Liver (tissue), 9 donors: ENCODE results near the gene FLAD1. TPM values are rescaled to one million over a fixed set of nuclear protein-coding genes. Genes with fewer than 3 reads are reported as not detected.

Experiments
- DNase-seq: peaks from one replicate; pipeline ENCODE4 v3.0.0-alpha.2; 2017; ENCODE audit warnings: low spot score
- H3K27ac ChIP-seq, 2 donors: one replicate each; pipeline ENCODE4 v1.7.0; 2013; ENCODE audit warnings: inconsistent platforms in 2 of 2, low read length in 2 of 2, control low read depth in 1 of 2, low read depth in 1 of 2, mild to moderate bottlenecking in 1 of 2
- H3K27me3 ChIP-seq, 4 donors: one replicate each; pipeline versions ENCODE4 v1.6.1 to v1.7.0; 2013; ENCODE audit warnings: low read length in 3 of 4, inconsistent platforms in 1 of 4, mild to moderate bottlenecking in 1 of 4, moderate library complexity in 1 of 4; ENCODE audit not compliant: control insufficient read depth in 4 of 4, insufficient read depth in 4 of 4
- H3K36me3 ChIP-seq, 4 donors: one replicate each; pipeline versions ENCODE4 v1.6.1 to v1.7.0; 2013; ENCODE audit warnings: low read length in 3 of 4, mild to moderate bottlenecking in 3 of 4, low read depth in 1 of 4, moderate library complexity in 1 of 4; ENCODE audit not compliant: control insufficient read depth in 4 of 4, insufficient read depth in 3 of 4
- H3K4me1 ChIP-seq, 4 donors: one replicate each; pipeline versions ENCODE4 v1.6.1 to v1.7.0; 2013; ENCODE audit warnings: low read length in 3 of 4, mild to moderate bottlenecking in 3 of 4, moderate library complexity in 1 of 4; ENCODE audit not compliant: control insufficient read depth in 4 of 4, insufficient read depth in 4 of 4
- H3K4me3 ChIP-seq, 3 donors: one replicate each; pipeline versions ENCODE4 v1.6.1 to v1.7.0; 2013; ENCODE audit warnings: low read length in 3 of 3, control low read depth in 1 of 3, low read depth in 1 of 3, mild to moderate bottlenecking in 1 of 3
- H3K9ac ChIP-seq, 2 donors: one replicate each; pipeline ENCODE4 v1.7.0; 2013; ENCODE audit warnings: low read length in 2 of 2, mild to moderate bottlenecking in 2 of 2, moderate library complexity in 2 of 2, control low read depth in 1 of 2, low read depth in 1 of 2
- H3K9me3 ChIP-seq, 4 donors: one replicate each; pipeline versions ENCODE4 v1.6.1 to v1.7.0; 2013; ENCODE audit warnings: low read length in 3 of 4; ENCODE audit not compliant: control insufficient read depth in 4 of 4
- FOXA2 ChIP-seq: IDR thresholded peaks from 2 replicates; pipeline ENCODE4 v1.6.1; 2016; ENCODE audit warnings: antibody characterized with exemption
- GABPA ChIP-seq, 2 donors: IDR thresholded peaks in 1 of 2; conservative IDR thresholded peaks in 1 of 2; 2 replicates each; pipeline ENCODE4 v1.6.1; 2016; ENCODE audit warnings: antibody characterized with exemption in 2 of 2, mild to moderate bottlenecking in 1 of 2, moderate library complexity in 1 of 2
- HNF4A ChIP-seq, 2 donors: conservative IDR thresholded peaks; 2 replicates each; pipeline ENCODE4 v1.6.1; 2016; ENCODE audit warnings: antibody characterized with exemption in 2 of 2, mild to moderate bottlenecking in 2 of 2
- HNF4G ChIP-seq: IDR thresholded peaks from 2 replicates; pipeline ENCODE4 v1.6.1; 2016; ENCODE audit warnings: antibody characterized with exemption
- JUND ChIP-seq, 2 donors: IDR thresholded peaks; 2 replicates each; pipeline ENCODE4 v1.6.1; 2016; ENCODE audit warnings: antibody characterized with exemption in 2 of 2
- NR2F2 ChIP-seq: IDR thresholded peaks from 2 replicates; pipeline ENCODE4 v1.6.1; 2016; ENCODE audit warnings: antibody characterized with exemption
- RXRA ChIP-seq, 2 donors: IDR thresholded peaks; 2 replicates each; pipeline ENCODE4 v1.6.1; 2017 to 2018; ENCODE audit warnings: antibody characterized with exemption in 2 of 2, mild to moderate bottlenecking in 1 of 2
- SP1 ChIP-seq: IDR thresholded peaks from 2 replicates; pipeline ENCODE4 v1.6.1; 2018; ENCODE audit warnings: antibody characterized with exemption, mild to moderate bottlenecking
- TAF1 ChIP-seq: conservative IDR thresholded peaks from 2 replicates; pipeline ENCODE4 v1.6.1; 2016; ENCODE audit warnings: antibody characterized with exemption, mild to moderate bottlenecking
- YY1 ChIP-seq: IDR thresholded peaks from 2 replicates; pipeline ENCODE4 v1.6.1; 2016; ENCODE audit warnings: antibody characterized with exemption, mild to moderate bottlenecking
- WGBS: extraction: QIAGEN DNeasy Blood & Tissue Kit; methylation state at CpG from one replicate; pipeline ENCODE4 v1.1.7; 2013; 5-methylcytosine and 5-hydroxymethylcytosine counted together
- polyA plus RNA-seq, 2 donors: library from polyadenylated mRNA; stranded (reverse) in 1 of 2; unstranded in 1 of 2; fragments of 200-250 nt in 1 of 2; fragments of >200 nt in 1 of 2; fragmentation: Nextera tagmentation in 1 of 2; extraction: Ambion mirVana in 1 of 2; gene quantifications; one replicate each; pipeline versions ENCODE4 v1.2.1 to v1.2.3, GENCODE V29; 2013 to 2015
- total RNA-seq, 2 donors: library from RNA; depleted of rRNA; stranded (reverse); fragments of >200 nt; gene quantifications; one replicate each; pipeline ENCODE4 v1.2.3, GENCODE V29; 2014
- TF ChIP-seq, protein P1 (sequence below): fragments of 150-350 bp; IDR thresholded peaks from 2 replicates; pipeline ENCODE4 v1.5.1; 2017; ENCODE audit warnings: improper control_type of control experiment, low read depth, low read length; ENCODE audit not compliant: missing input control
- TF ChIP-seq, protein P2 (sequence below): IDR thresholded peaks from 2 replicates; pipeline ENCODE4 v1.6.1; 2016; ENCODE audit warnings: antibody characterized with exemption
- TF ChIP-seq, protein P3 (sequence below): IDR thresholded peaks from 2 replicates; pipeline ENCODE4 v1.6.1; 2016; ENCODE audit warnings: antibody characterized with exemption, mild to moderate bottlenecking
- TF ChIP-seq, protein P4 (sequence below): IDR thresholded peaks from 2 replicates; pipeline ENCODE4 v1.6.1; 2016; ENCODE audit warnings: antibody characterized with exemption
- donor health status: healthy.
- donor health status: healthy.
- donor health status: healthy.
- donor health status: healthy.
- donor health status: healthy.

The FLAD1 gene
- total and polyA plus RNA-seq, 4 donors = 10.4 to 31.6 (median 22.5) TPM

DNA sequence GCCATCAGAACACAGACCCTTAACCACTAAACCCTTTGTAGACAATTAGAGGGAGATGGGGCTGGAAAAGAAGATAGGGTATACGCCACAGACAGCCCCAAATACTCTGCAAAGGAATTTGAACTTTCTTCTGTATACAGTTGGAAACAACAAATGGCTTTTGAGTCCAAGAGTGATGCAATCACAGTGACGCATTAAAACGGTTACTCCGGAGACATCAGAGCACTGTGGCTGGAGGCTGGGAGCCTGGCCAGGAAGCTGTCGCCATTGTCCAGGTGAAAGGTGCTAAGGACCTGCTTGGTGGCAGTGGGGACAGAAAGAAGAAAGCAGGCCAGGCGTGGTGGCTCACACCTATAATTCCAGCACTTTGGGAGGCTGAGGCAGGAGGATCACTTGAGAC, 4.2 kb downstream of the FLAD1 start:
- no peak for DNase-seq
- Histone ChIP-seq H3K9me3 (no peaks in the 10 kb centered on the region), H3K27me3 (no peaks in the 10 kb centered on the region), H3K4me1 (peaks cover 8 to 34% (median 24%) of the 10 kb centered on the region in 4 donors), H3K27ac (no peak overlapping the region), H3K36me3 (peaks cover 0 to 9% (median 5%) of the 10 kb centered on the region in 4 donors), H3K4me3 (no peak overlapping the region), H3K9ac (no peak overlapping the region)
- TF ChIP-seq, protein P1, sequence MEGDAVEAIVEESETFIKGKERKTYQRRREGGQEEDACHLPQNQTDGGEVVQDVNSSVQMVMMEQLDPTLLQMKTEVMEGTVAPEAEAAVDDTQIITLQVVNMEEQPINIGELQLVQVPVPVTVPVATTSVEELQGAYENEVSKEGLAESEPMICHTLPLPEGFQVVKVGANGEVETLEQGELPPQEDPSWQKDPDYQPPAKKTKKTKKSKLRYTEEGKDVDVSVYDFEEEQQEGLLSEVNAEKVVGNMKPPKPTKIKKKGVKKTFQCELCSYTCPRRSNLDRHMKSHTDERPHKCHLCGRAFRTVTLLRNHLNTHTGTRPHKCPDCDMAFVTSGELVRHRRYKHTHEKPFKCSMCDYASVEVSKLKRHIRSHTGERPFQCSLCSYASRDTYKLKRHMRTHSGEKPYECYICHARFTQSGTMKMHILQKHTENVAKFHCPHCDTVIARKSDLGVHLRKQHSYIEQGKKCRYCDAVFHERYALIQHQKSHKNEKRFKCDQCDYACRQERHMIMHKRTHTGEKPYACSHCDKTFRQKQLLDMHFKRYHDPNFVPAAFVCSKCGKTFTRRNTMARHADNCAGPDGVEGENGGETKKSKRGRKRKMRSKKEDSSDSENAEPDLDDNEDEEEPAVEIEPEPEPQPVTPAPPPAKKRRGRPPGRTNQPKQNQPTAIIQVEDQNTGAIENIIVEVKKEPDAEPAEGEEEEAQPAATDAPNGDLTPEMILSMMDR = no peak
- peak; percentile 39 to 48 for TF ChIP-seq JUND (IDR thresholded peaks at IDR 0.05)
- TF ChIP-seq YY1 = peak; percentile 89
- TF ChIP-seq, protein P2, sequence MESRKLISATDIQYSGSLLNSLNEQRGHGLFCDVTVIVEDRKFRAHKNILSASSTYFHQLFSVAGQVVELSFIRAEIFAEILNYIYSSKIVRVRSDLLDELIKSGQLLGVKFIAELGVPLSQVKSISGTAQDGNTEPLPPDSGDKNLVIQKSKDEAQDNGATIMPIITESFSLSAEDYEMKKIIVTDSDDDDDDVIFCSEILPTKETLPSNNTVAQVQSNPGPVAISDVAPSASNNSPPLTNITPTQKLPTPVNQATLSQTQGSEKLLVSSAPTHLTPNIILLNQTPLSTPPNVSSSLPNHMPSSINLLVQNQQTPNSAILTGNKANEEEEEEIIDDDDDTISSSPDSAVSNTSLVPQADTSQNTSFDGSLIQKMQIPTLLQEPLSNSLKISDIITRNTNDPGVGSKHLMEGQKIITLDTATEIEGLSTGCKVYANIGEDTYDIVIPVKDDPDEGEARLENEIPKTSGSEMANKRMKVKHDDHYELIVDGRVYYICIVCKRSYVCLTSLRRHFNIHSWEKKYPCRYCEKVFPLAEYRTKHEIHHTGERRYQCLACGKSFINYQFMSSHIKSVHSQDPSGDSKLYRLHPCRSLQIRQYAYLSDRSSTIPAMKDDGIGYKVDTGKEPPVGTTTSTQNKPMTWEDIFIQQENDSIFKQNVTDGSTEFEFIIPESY = no peak
- TF ChIP-seq SP1 = peak; percentile 52
- TF ChIP-seq TAF1 = no peak
- no peak for TF ChIP-seq NR2F2
- TF ChIP-seq, protein P3, sequence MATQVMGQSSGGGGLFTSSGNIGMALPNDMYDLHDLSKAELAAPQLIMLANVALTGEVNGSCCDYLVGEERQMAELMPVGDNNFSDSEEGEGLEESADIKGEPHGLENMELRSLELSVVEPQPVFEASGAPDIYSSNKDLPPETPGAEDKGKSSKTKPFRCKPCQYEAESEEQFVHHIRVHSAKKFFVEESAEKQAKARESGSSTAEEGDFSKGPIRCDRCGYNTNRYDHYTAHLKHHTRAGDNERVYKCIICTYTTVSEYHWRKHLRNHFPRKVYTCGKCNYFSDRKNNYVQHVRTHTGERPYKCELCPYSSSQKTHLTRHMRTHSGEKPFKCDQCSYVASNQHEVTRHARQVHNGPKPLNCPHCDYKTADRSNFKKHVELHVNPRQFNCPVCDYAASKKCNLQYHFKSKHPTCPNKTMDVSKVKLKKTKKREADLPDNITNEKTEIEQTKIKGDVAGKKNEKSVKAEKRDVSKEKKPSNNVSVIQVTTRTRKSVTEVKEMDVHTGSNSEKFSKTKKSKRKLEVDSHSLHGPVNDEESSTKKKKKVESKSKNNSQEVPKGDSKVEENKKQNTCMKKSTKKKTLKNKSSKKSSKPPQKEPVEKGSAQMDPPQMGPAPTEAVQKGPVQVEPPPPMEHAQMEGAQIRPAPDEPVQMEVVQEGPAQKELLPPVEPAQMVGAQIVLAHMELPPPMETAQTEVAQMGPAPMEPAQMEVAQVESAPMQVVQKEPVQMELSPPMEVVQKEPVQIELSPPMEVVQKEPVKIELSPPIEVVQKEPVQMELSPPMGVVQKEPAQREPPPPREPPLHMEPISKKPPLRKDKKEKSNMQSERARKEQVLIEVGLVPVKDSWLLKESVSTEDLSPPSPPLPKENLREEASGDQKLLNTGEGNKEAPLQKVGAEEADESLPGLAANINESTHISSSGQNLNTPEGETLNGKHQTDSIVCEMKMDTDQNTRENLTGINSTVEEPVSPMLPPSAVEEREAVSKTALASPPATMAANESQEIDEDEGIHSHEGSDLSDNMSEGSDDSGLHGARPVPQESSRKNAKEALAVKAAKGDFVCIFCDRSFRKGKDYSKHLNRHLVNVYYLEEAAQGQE = peak; percentile 10
- TF ChIP-seq FOXA2 = no peak
- TF ChIP-seq HNF4A (conservative IDR thresholded peaks at IDR 0.05) = peak; percentile 67 to 68
- TF ChIP-seq, protein P4, sequence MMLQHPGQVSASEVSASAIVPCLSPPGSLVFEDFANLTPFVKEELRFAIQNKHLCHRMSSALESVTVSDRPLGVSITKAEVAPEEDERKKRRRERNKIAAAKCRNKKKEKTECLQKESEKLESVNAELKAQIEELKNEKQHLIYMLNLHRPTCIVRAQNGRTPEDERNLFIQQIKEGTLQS = peak; percentile 85
- TF ChIP-seq RXRA (IDR thresholded peaks at IDR 0.05) = peak; percentile 57 to 69
- WGBS = 42% methylated on average over 6 of the region's 6 CpGs

DNA sequence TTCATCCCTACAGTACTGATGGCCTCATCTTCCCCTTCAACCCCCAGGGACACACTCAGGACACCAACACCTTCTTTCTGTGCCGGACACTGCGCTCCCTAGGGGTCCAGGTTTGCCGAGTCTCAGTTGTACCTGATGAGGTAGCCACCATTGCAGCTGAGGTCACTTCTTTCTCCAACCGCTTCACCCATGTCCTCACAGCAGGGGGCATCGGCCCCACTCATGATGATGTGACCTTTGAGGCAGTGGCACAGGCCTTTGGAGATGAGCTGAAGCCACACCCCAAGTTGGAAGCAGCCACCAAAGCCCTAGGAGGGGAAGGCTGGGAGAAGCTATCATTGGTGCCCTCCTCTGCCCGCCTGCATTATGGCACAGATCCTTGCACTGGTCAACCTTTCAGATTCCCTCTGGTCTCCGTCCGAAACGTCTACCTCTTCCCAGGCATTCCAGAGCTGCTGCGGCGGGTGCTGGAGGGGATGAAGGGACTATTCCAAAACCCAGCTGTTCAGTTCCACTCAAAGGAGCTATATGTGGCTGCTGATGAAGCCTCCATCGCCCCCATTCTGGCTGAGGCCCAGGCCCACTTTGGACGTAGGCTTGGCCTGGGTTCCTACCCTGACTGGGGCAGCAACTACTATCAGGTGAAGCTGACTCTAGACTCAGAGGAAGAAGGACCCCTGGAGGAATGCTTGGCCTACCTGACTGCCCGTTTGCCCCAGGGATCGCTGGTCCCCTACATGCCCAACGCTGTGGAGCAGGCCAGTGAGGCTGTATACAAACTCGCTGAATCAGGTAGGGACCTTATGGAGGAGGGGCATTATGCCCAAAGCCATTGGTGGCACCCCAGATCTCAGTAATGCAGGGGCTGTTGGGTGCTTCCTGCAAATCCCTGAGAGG, 5.2 kb downstream of the FLAD1 start:
- Histone ChIP-seq H3K4me1 (peaks cover 8 to 28% (median 18%) of the 10 kb centered on the region in 4 donors), H3K27ac (no peak overlapping the region), H3K9ac (no peak overlapping the region), H3K9me3 (no peaks in the 10 kb centered on the region), H3K4me3 (no peak overlapping the region), H3K36me3 (peaks cover 0 to 9% (median 5%) of the 10 kb centered on the region in 4 donors), H3K27me3 (no peaks in the 10 kb centered on the region)
- TF ChIP-seq YY1 (no peak), GABPA (IDR thresholded peaks at IDR 0.05 in 1 of 2, conservative IDR thresholded peaks at IDR 0.05 in 1 of 2) (no peak), JUND (IDR thresholded peaks at IDR 0.05) (no peak), HNF4G (no peak)
- TF ChIP-seq, protein P2 = no peak
- WGBS = 94% methylated on average over 17 of the region's 17 CpGs
- no peak for DNase-seq
